ENCODE results near the gene SCML2.

- TF ChIP-seq, protein P1, sequence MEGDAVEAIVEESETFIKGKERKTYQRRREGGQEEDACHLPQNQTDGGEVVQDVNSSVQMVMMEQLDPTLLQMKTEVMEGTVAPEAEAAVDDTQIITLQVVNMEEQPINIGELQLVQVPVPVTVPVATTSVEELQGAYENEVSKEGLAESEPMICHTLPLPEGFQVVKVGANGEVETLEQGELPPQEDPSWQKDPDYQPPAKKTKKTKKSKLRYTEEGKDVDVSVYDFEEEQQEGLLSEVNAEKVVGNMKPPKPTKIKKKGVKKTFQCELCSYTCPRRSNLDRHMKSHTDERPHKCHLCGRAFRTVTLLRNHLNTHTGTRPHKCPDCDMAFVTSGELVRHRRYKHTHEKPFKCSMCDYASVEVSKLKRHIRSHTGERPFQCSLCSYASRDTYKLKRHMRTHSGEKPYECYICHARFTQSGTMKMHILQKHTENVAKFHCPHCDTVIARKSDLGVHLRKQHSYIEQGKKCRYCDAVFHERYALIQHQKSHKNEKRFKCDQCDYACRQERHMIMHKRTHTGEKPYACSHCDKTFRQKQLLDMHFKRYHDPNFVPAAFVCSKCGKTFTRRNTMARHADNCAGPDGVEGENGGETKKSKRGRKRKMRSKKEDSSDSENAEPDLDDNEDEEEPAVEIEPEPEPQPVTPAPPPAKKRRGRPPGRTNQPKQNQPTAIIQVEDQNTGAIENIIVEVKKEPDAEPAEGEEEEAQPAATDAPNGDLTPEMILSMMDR (IDR thresholded peaks at IDR 0.05), result no peak
- TF ChIP-seq POLR2AphosphoS5 (IDR thresholded peaks at IDR 0.05; ENCODE audit: low read depth, low read length), result no peak
- TF ChIP-seq, protein P2, sequence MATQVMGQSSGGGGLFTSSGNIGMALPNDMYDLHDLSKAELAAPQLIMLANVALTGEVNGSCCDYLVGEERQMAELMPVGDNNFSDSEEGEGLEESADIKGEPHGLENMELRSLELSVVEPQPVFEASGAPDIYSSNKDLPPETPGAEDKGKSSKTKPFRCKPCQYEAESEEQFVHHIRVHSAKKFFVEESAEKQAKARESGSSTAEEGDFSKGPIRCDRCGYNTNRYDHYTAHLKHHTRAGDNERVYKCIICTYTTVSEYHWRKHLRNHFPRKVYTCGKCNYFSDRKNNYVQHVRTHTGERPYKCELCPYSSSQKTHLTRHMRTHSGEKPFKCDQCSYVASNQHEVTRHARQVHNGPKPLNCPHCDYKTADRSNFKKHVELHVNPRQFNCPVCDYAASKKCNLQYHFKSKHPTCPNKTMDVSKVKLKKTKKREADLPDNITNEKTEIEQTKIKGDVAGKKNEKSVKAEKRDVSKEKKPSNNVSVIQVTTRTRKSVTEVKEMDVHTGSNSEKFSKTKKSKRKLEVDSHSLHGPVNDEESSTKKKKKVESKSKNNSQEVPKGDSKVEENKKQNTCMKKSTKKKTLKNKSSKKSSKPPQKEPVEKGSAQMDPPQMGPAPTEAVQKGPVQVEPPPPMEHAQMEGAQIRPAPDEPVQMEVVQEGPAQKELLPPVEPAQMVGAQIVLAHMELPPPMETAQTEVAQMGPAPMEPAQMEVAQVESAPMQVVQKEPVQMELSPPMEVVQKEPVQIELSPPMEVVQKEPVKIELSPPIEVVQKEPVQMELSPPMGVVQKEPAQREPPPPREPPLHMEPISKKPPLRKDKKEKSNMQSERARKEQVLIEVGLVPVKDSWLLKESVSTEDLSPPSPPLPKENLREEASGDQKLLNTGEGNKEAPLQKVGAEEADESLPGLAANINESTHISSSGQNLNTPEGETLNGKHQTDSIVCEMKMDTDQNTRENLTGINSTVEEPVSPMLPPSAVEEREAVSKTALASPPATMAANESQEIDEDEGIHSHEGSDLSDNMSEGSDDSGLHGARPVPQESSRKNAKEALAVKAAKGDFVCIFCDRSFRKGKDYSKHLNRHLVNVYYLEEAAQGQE (IDR thresholded peaks at IDR 0.05; ENCODE audit: insufficient read depth in 1 of 2, low read depth in 2 of 2, low read length in 1 of 2), result no peak
- no peak for TF ChIP-seq TCF7L2 (IDR thresholded peaks at IDR 0.05; ENCODE audit: low read depth, low read length)
These were observed 57.2 kb downstream of the SCML2 start for GRCh38 chrX:18297251-18297650.

All from Panc1 (cell line).